HG02938 (cell line): ENCODE measurements around the gene ZNF423.
A peak's percentile ranks its signal among the peaks of the same experiment; 100 is the strongest.

Source experiments
- ATAC-seq: cut with Tn5 transposase; IDR thresholded peaks from one replicate; pipeline ENCODE4 v1.9.1; 2021; ENCODE audit warnings: mild to moderate bottlenecking, moderate library complexity; ENCODE audit not compliant: unreplicated experiment

Gene ZNF423

GRCh38 chr16:49454426-49455180 is 401.3 kb downstream of the ZNF423 start:
- no peak for ATAC-seq

- ATAC-seq = no peak
These were observed 401.9 kb downstream of the ZNF423 start for GRCh38 chr16:49453983-49454382.

- ATAC-seq = no peak
These were observed 402.9 kb downstream of the ZNF423 start for GRCh38 chr16:49453021-49453420.

DNA sequence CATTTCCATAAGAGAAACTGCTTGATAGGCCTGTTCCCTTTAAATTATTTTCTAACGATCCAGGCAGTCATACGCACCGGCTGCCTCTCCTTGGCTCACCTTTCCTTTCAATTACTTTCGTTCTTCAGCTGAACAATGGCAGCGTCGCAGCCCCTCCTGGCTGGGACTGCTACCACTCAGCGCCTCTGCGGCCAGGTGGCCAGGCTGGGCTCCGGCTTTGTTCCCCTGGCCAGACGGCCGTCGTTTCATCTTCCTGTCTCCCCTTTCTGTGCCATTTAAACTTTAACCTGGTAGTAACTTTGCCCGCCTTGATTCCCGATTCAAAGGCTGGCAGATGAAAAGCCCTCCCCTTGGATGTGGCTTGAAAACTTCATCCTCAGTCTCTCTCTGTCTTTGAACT is 403.3 kb downstream of the ZNF423 start:
- ATAC-seq = no peak

- no peak for ATAC-seq
These were observed 403.8 kb downstream of the ZNF423 start for GRCh38 chr16:49452108-49452507.

GRCh38 chr16:49446805-49447204 is 409.1 kb downstream of the ZNF423 start:
- ATAC-seq = no peak

DNA sequence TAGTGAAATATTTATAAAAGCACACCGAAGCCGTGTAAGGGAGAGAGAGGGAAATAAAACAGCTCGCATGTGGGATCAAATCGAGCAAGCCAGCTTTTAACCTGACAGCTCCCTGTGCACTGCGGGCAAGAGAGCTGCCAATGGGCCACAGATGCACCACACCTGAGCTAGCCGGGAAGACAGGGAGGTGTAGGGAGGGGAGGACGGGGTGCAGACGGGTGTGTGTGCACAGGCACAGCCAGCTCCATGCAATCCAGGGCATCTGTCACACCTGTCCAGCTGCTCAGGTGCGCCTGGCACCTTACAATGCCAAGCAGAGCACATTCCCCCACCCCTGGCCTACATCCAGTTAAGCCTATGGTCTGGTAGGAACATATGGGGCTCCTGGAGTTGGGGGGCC is 412.3 kb downstream of the ZNF423 start:
- ATAC-seq = no peak

DNA sequence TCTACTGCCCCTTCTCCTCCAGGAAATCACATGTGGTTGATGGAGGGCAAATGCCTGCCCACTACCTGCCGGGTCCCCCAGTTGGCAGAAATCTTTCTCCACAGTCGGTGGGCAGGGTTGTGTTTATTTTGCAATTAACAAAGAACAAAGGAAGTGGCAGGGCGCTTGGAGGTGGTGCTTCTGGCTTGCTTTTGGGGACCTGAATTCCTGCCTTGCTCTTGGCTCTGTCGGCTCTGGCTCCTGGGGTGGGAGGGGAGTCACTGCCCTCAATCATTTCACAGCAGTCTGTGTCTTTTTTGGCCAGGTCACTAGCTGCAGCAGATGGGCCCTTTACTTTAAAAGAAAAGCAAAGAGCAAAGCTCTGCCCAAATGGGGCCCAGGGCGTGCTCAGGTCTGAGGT is 413.1 kb downstream of the ZNF423 start:
- no peak for ATAC-seq

DNA sequence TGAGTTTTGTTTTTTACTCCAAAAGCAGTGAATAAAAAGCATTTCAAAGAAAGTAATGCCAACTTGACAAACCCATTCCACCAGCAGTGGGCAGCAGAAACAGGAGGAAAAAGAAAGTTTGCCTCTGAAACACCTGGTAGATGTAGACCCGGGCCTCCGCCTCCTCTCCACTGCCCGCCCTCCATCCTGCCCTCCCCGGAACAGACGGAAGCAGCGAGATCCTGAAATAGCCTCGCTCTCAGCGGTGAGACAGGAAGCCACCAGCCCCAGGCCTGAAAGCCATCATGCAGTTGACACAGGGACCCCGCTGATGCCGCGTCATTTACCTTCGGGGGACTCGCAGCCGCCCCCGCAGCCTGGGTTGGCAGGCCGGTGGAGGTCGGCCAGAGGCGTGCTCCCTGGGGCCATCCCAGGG is 414.5 kb downstream of the ZNF423 start:
- peak; percentile 97 for ATAC-seq

GRCh38 chr16:49440156-49441065 is 415.5 kb downstream of the ZNF423 start:
- no peak for ATAC-seq

DNA sequence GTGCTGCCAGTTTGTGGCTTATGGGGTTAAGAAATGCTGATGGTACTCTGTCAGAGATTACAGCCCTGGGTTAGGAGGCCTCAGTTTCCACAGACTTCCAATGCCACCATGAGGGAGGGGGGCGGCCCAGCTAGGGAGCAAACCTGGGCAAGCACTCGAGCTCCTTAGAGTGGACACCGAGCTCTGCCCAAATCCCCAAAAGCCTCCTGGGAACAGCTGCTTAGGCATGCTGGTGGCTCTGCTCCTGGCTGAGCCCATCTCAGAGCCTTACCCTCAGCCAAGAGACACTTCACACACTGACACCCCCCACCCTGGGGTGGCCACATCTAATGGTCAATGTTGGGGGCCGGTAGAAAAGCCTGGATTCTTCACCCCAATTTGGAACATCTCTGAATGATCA is 416.2 kb downstream of the ZNF423 start:
- ATAC-seq = no peak

GRCh38 chr16:49439050-49439449 is 416.9 kb downstream of the ZNF423 start:
- no peak for ATAC-seq
